Vagina (tissue), 2 donors: ENCODE data around the gene OGDH. TPM values are rescaled to one million over a fixed set of nuclear protein-coding genes. Genes with fewer than 3 reads are reported as not detected.

ENCODE experiments used
- DNase-seq, 2 donors: peaks; one replicate each; pipeline ENCODE4 v3.0.0-alpha.2; 2017; ENCODE audit errors: extremely low spot score in 2 of 2
- H3K27ac ChIP-seq: fragments of 200-600 bp; sonication (generic); one replicate; pipeline ENCODE4 v1.5.1; 2019
- H3K27me3 ChIP-seq: fragments of 200-600 bp; sonication (generic); one replicate; pipeline ENCODE4 v1.5.1; 2019
- H3K36me3 ChIP-seq, 2 donors: fragments of 200-600 bp; sonication (generic); one replicate each; pipeline ENCODE4 v1.5.1; 2017 to 2019
- H3K4me1 ChIP-seq: fragments of 200-600 bp; sonication (generic); one replicate; pipeline ENCODE4 v1.5.1; 2019
- H3K4me3 ChIP-seq, 2 donors: fragments of 200-600 bp; sonication (generic); 1 replicate in 1 of 2; 2 replicates in 1 of 2; pipeline ENCODE4 v1.5.1; 2016 to 2019
- H3K9me3 ChIP-seq: fragments of 200-600 bp; sonication (generic); one replicate; pipeline ENCODE4 v1.5.1; 2019
- POLR2A ChIP-seq, 2 donors: fragments of 450-650 bp; IDR thresholded peaks; one replicate each; pipeline ENCODE4 v1.6.1; 2017; ENCODE audit warnings: antibody characterized with exemption in 2 of 2, mild to moderate bottlenecking in 2 of 2, moderate library complexity in 2 of 2
- POLR2AphosphoS5 ChIP-seq, 2 donors: sonication (generic); formaldehyde crosslinking; IDR thresholded peaks; one replicate each; pipeline ENCODE4 v1.9.0; 2017; ENCODE audit warnings: antibody characterized with exemption in 2 of 2, mild to moderate bottlenecking in 2 of 2, low read depth in 1 of 2; ENCODE audit not compliant: insufficient read depth in 1 of 2
- intact Hi-C: fragments of 100-400 bp; cut with DNase I; formaldehyde crosslinking; loops from one replicate; pipeline ENCODE4 v1.15.1; 2023
- total RNA-seq: library from RNA; depleted of rRNA; stranded (reverse); fragments of >200 nt; gene quantifications from one replicate; pipeline ENCODE4 v1.2.3, GENCODE V29; 2016
- TF ChIP-seq, protein P1 (sequence below), 3 experiments: fragments of 450-650 bp in 2 of 3; fragments of 200-600 bp in 1 of 3; sonication (generic) in 1 of 3; IDR thresholded peaks; one replicate each; pipeline ENCODE4 v1.5.1; 2017 to 2019; ENCODE audit warnings: antibody characterized with exemption in 3 of 3, mild to moderate bottlenecking in 2 of 3, moderate library complexity in 2 of 3

Gene OGDH
- total RNA-seq, 1 donor from 2014 or later: 80.0 TPM

DNA sequence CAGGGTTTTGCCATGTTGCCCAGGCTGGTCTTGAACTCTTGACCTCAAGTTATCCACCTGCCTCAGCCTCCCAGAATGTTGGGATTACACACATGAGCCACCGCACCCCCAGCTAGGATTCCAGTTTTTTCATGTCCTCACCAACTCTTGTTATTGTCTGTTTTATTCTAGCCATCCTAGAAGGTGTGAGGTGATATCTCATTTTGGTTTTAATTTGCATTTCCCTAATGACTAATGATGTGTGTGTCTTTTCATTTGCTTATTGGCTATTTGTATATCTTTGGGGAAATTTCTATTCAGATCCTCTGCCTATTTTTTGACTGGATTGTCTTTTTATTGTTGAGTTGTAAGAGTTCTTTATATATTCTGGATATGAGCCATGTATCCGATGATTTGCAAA, 83.0 kb downstream of the OGDH start:
- Histone ChIP-seq H3K36me3 (peaks cover 0 to 16% of the 10 kb centered on the region in 2 donors), H3K4me3 (no peak overlapping the region), H3K27ac (no peak overlapping the region), H3K9me3 (no peaks in the 10 kb centered on the region), H3K27me3 (no peaks in the 10 kb centered on the region), H3K4me1 (no peaks in the 10 kb centered on the region)
- no peak for DNase-seq
- TF ChIP-seq, protein P1, sequence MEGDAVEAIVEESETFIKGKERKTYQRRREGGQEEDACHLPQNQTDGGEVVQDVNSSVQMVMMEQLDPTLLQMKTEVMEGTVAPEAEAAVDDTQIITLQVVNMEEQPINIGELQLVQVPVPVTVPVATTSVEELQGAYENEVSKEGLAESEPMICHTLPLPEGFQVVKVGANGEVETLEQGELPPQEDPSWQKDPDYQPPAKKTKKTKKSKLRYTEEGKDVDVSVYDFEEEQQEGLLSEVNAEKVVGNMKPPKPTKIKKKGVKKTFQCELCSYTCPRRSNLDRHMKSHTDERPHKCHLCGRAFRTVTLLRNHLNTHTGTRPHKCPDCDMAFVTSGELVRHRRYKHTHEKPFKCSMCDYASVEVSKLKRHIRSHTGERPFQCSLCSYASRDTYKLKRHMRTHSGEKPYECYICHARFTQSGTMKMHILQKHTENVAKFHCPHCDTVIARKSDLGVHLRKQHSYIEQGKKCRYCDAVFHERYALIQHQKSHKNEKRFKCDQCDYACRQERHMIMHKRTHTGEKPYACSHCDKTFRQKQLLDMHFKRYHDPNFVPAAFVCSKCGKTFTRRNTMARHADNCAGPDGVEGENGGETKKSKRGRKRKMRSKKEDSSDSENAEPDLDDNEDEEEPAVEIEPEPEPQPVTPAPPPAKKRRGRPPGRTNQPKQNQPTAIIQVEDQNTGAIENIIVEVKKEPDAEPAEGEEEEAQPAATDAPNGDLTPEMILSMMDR (IDR thresholded peaks at IDR 0.05): no peak
- no peak for TF ChIP-seq POLR2A (IDR thresholded peaks at IDR 0.05)
- no peak for TF ChIP-seq POLR2AphosphoS5 (IDR thresholded peaks at IDR 0.05; ENCODE audit: insufficient read depth in 1 of 2, low read depth in 1 of 2)
- intact Hi-C loops: no loop called here

DNA sequence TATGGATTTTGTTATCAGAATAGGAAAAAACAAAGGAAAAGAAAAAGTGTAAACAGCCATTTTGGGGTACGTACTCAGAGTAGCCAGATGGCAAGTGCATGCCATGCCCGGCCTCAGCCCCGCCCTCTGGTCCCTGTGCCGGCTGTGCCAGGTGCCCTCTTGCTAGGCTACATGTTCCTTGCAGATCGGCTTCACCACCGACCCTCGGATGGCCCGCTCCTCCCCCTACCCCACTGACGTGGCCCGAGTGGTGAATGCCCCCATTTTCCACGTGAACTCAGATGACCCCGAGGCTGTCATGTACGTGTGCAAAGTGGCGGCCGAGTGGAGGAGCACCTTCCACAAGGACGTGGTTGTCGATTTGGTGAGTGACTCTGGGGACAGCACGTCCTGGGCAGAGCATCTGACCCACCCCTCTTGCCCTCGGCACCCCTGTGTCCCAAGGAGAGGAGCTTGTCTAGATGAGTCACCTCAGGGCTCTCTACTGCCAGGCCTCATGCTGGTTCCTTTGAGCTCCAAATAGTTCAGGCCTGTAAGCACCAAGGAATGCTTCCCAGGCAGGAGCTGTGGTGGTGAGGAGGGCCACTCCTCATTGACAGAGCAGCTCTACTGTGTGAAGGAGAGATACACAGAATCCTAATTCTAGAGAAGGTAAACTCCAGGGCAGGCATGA, 87.3 kb downstream of the OGDH start:
- DNase-seq: no peak
- peaks cover 0 to 59% of the 10 kb centered on the region in 2 donors for H3K36me3 ChIP-seq

DNA sequence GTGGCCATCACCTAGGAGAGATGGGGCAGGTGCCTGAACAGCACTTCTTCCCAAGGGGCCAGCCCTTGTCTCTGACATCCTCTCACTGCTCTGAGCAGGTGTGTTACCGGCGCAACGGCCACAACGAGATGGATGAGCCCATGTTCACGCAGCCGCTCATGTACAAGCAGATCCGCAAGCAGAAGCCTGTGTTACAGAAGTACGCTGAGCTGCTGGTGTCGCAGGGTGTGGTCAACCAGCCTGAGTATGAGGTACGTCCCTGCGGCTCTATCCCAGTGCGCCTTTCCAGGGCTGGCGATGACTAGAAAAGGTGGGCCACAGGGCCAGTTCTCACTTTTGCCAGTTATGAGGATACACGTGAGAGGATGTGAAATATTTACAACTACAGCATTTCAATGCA, 87.9 kb downstream of the OGDH start:
- Histone ChIP-seq H3K27me3 (no peaks in the 10 kb centered on the region), H3K9me3 (no peaks in the 10 kb centered on the region), H3K4me1 (no peaks in the 10 kb centered on the region), H3K27ac (no peak overlapping the region), H3K36me3 (peaks cover 0 to 64% of the 10 kb centered on the region in 2 donors), H3K4me3 (no peak overlapping the region)
- DNase-seq: no peak
- no peak for TF ChIP-seq POLR2AphosphoS5 (IDR thresholded peaks at IDR 0.05; ENCODE audit: insufficient read depth in 1 of 2, low read depth in 1 of 2)
- TF ChIP-seq POLR2A (IDR thresholded peaks at IDR 0.05): no peak
- TF ChIP-seq, protein P1 (IDR thresholded peaks at IDR 0.05): no peak
- intact Hi-C loops: no loop called here

More for the DNA sequence above, 87.3 kb downstream of the OGDH start:
- intact Hi-C loops: no loop called here
- TF ChIP-seq POLR2AphosphoS5 (IDR thresholded peaks at IDR 0.05; ENCODE audit: insufficient read depth in 1 of 2, low read depth in 1 of 2): no peak
- TF ChIP-seq, protein P1 (IDR thresholded peaks at IDR 0.05): no peak
- TF ChIP-seq POLR2A (IDR thresholded peaks at IDR 0.05): no peak
- no peak overlapping the region for H3K4me3 ChIP-seq
- H3K4me1 ChIP-seq: no peaks in the 10 kb centered on the region
- H3K9me3 ChIP-seq: no peaks in the 10 kb centered on the region
- H3K27ac ChIP-seq: no peak overlapping the region
- H3K27me3 ChIP-seq: no peaks in the 10 kb centered on the region

DNA sequence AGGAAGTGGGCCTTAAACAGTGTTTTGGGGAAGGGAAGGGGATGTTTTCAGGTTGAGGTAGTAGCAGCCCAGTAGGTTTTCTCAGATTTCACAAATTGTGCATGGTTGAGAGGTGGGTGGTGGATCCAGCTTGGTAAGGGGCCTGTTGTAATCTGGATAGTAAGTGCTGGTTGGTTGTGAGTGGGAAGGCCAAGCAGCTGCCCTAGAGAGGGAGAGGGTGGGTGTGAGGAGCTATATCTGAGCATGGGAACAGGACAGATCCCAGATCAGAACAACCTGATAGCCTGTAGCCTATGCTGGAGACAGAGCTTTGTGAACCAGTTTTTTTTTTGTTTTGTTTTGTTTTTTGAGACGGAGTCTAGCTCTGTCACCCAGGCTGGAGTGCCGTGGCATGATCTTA, 88.3 kb downstream of the OGDH start:
- TF ChIP-seq POLR2AphosphoS5 (IDR thresholded peaks at IDR 0.05; ENCODE audit: insufficient read depth in 1 of 2, low read depth in 1 of 2) (no peak), POLR2A (IDR thresholded peaks at IDR 0.05) (no peak)
- TF ChIP-seq, protein P1 (IDR thresholded peaks at IDR 0.05): no peak
- H3K4me1 ChIP-seq: no peaks in the 10 kb centered on the region
- DNase-seq: no peak
- H3K4me3 ChIP-seq: no peak overlapping the region
- H3K27me3 ChIP-seq: no peaks in the 10 kb centered on the region
- intact Hi-C loops: no loop called here
- H3K27ac ChIP-seq: no peak overlapping the region
- H3K36me3 ChIP-seq: peaks cover 0 to 69% of the 10 kb centered on the region in 2 donors
- no peaks in the 10 kb centered on the region for H3K9me3 ChIP-seq

DNA sequence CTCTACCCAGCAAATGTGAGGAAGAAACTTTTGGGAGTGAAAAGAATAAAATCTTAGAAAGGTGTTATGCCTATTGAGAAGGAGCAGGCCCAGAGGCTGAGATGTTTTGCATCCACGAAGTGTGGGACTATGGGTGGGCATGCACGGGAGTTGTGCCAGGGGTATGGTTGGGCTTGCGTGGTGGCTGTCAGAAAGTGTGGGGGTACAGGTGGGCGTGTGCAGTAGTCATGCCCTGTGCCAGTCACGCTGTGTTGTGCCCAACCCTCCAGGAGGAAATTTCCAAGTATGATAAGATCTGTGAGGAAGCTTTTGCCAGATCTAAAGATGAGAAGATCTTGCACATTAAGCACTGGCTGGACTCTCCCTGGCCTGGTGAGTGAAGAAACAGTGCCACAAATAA, 89.3 kb downstream of the OGDH start:
- Histone ChIP-seq H3K36me3 (peaks cover 0 to 74% of the 10 kb centered on the region in 2 donors), H3K27ac (no peak overlapping the region), H3K4me3 (no peak overlapping the region), H3K4me1 (no peaks in the 10 kb centered on the region), H3K9me3 (no peaks in the 10 kb centered on the region), H3K27me3 (no peaks in the 10 kb centered on the region)
- DNase-seq: no peak
- intact Hi-C loops: no loop called here
- TF ChIP-seq, protein P1 (IDR thresholded peaks at IDR 0.05): no peak
- TF ChIP-seq POLR2AphosphoS5 (IDR thresholded peaks at IDR 0.05; ENCODE audit: insufficient read depth in 1 of 2, low read depth in 1 of 2) (no peak), POLR2A (IDR thresholded peaks at IDR 0.05) (no peak)
